Measurements from ENCODE around the gene KREMEN1. TPM values are rescaled to one million over a fixed set of nuclear protein-coding genes. Genes with fewer than 3 reads are reported as not detected.
A peak's percentile ranks its signal among the peaks of the same experiment; 100 is the strongest.

The KREMEN1 gene
- polyA plus RNA-seq, 4 donors, result 1.1 to 24.6 (median 7.0) TPM

DNA sequence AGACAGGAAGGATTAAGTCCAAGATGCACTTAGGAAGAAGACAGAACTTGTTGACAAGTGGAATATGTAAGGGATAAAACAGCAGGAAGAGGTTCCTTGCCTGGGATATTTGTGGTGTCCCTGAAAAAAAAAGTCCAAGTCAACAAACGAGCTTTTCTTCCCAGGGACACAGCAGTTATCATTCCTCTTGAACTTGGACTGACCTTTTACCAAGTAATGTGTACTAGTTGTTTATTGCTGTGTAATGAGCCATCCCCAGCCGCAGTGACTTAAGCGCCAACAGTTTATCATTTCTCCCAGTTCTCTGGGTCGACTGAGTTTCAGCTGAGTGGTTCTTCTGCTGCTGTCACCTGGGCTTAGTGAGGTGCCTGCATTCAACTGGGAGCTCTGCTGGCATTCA, 37.0 kb downstream of the KREMEN1 start:
- no peaks in the 10 kb centered on the region for H3K9me3 ChIP-seq (ENCODE audit: control insufficient read depth in 2 of 2, insufficient read depth in 1 of 2, low read depth in 1 of 2, low read length in 1 of 2)
- peaks cover 0 to 19% (median 0%) of the 10 kb centered on the region in 3 donors for H3K36me3 ChIP-seq (ENCODE audit: control insufficient read depth in 3 of 3, insufficient read depth in 2 of 3, low read depth in 1 of 3, low read length in 3 of 3)
- H3K4me1 ChIP-seq (ENCODE audit: control insufficient read depth in 3 of 3, insufficient read depth in 2 of 3, low read depth in 1 of 3, low read length in 2 of 3), result peaks cover 2 to 12% (median 4%) of the 10 kb centered on the region in 3 donors
- DNase-seq (peak; percentile 63 to 69), FAIRE-seq (no peak)
- H3K27me3 ChIP-seq (ENCODE audit: control insufficient read depth in 3 of 3, insufficient read depth in 3 of 3, low read length in 3 of 3), result no peaks in the 10 kb centered on the region
- WGBS, 3 donors, result 12 to 43% (median 21%) methylated on average over 4 of the region's 4 CpGs
- H3K27ac ChIP-seq (ENCODE audit: low read depth in 1 of 3, low read length in 2 of 3), result peak overlapping the region in 2 of 3 donors; percentile 17 to 76
- no peak overlapping the region for H3K4me3 ChIP-seq (ENCODE audit: low read depth in 1 of 3, low read length in 3 of 3)

DNA sequence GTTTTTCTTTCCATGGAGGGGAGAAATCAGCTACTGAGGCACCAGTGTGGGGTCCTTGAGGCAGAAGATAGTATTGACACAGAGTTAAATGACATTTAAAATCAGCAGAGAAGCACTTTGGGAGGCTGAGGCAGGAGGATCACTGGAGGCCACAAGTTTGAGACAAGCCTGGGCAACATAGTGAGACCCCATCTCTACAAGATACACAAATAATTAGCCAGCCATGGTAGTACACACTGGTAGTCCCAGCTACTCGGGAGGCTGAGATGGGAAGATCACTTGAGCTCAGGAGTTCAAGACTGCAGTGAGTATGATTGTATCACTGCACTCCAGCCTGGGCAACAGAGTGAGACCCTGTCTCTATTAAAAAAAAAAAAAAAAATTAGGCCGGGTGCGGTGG, 38.1 kb downstream of the KREMEN1 start:
- WGBS, 3 donors, result 86 to 98% (median 93%) methylated on average over 1 to 3 of the region's 3 CpGs

DNA sequence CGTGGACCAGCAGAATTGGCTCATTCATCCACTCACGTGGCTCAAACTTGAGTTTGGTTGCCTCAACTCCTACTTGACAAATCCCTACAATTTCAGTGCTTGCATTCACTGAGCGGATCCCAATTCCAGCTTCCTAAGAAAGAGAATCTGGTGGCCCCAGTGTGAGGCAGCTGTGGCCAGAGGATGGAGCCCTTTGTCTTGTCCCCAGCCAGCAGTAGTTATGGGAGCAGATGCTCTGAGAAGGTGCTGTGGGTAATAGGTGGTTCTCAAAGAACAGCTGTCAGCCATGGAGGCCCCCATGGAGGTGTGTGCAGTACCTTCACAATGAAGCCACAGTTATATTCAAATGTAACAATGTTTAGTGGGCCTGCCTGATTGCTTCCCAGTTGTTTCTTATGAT, 39.3 kb downstream of the KREMEN1 start:
- WGBS, 3 donors, result 69 to 96% (median 77%) methylated on average over 3 of the region's 3 CpGs
- H3K27ac ChIP-seq (ENCODE audit: low read depth in 1 of 3, low read length in 2 of 3), result peak overlapping the region in 1 of 3 donors; percentile 36

More for the DNA sequence above, 38.1 kb downstream of the KREMEN1 start:
- Histone ChIP-seq H3K4me1 (ENCODE audit: control insufficient read depth in 3 of 3, insufficient read depth in 2 of 3, low read depth in 1 of 3, low read length in 2 of 3) (peaks cover 2 to 15% (median 4%) of the 10 kb centered on the region in 3 donors), H3K36me3 (ENCODE audit: control insufficient read depth in 3 of 3, insufficient read depth in 2 of 3, low read depth in 1 of 3, low read length in 3 of 3) (peaks cover 0 to 17% (median 0%) of the 10 kb centered on the region in 3 donors), H3K9me3 (ENCODE audit: control insufficient read depth in 2 of 2, insufficient read depth in 1 of 2, low read depth in 1 of 2, low read length in 1 of 2) (no peaks in the 10 kb centered on the region), H3K27me3 (ENCODE audit: control insufficient read depth in 3 of 3, insufficient read depth in 3 of 3, low read length in 3 of 3) (no peaks in the 10 kb centered on the region), H3K27ac (ENCODE audit: low read depth in 1 of 3, low read length in 2 of 3) (no peak overlapping the region), H3K4me3 (ENCODE audit: low read depth in 1 of 3, low read length in 3 of 3) (no peak overlapping the region)
- FAIRE-seq, result no peak
- DNase-seq, result no peak

DNA sequence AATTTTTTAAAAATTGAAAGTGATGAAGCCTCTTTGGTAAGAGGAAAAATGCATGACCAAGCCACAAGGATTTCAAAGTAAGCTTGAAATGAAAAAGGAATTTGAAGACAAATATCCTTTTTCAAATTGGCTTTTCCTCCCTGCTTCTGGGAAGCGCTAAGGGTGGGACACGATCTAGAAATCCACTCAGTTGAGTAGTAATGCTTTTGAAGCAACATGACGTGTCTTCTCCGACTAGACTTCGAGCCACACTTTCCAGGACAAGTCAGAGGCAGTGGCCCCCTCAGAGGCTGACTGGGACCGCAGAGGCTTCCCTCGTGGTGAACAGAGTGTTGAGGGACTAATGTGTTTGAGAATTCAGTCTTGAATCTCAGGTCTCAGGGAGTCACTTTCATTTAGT, 39.8 kb downstream of the KREMEN1 start:
- Histone ChIP-seq H3K4me3 (ENCODE audit: low read depth in 1 of 3, low read length in 3 of 3) (no peak overlapping the region), H3K27me3 (ENCODE audit: control insufficient read depth in 3 of 3, insufficient read depth in 3 of 3, low read length in 3 of 3) (no peaks in the 10 kb centered on the region), H3K4me1 (ENCODE audit: control insufficient read depth in 3 of 3, insufficient read depth in 2 of 3, low read depth in 1 of 3, low read length in 2 of 3) (peaks cover 2 to 21% (median 4%) of the 10 kb centered on the region in 3 donors), H3K27ac (ENCODE audit: low read depth in 1 of 3, low read length in 2 of 3) (peak overlapping the region in 1 of 3 donors; percentile 72), H3K9me3 (ENCODE audit: control insufficient read depth in 2 of 2, insufficient read depth in 1 of 2, low read depth in 1 of 2, low read length in 1 of 2) (no peaks in the 10 kb centered on the region), H3K36me3 (ENCODE audit: control insufficient read depth in 3 of 3, insufficient read depth in 2 of 3, low read depth in 1 of 3, low read length in 3 of 3) (peaks cover 0 to 10% (median 0%) of the 10 kb centered on the region in 3 donors)
- WGBS, 3 donors, result 71 to 87% (median 84%) methylated on average over 7 of the region's 7 CpGs
- no peak for DNase-seq
- no peak for FAIRE-seq

More for the DNA sequence above, 39.3 kb downstream of the KREMEN1 start:
- H3K4me3 ChIP-seq (ENCODE audit: low read depth in 1 of 3, low read length in 3 of 3), result no peak overlapping the region
- DNase-seq, result no peak
- H3K27me3 ChIP-seq (ENCODE audit: control insufficient read depth in 3 of 3, insufficient read depth in 3 of 3, low read length in 3 of 3), result no peaks in the 10 kb centered on the region
- no peaks in the 10 kb centered on the region for H3K9me3 ChIP-seq (ENCODE audit: control insufficient read depth in 2 of 2, insufficient read depth in 1 of 2, low read depth in 1 of 2, low read length in 1 of 2)
- H3K36me3 ChIP-seq (ENCODE audit: control insufficient read depth in 3 of 3, insufficient read depth in 2 of 3, low read depth in 1 of 3, low read length in 3 of 3), result peaks cover 0 to 13% (median 0%) of the 10 kb centered on the region in 3 donors
- FAIRE-seq, result no peak
- H3K4me1 ChIP-seq (ENCODE audit: control insufficient read depth in 3 of 3, insufficient read depth in 2 of 3, low read depth in 1 of 3, low read length in 2 of 3), result peaks cover 2 to 21% (median 4%) of the 10 kb centered on the region in 3 donors

DNA sequence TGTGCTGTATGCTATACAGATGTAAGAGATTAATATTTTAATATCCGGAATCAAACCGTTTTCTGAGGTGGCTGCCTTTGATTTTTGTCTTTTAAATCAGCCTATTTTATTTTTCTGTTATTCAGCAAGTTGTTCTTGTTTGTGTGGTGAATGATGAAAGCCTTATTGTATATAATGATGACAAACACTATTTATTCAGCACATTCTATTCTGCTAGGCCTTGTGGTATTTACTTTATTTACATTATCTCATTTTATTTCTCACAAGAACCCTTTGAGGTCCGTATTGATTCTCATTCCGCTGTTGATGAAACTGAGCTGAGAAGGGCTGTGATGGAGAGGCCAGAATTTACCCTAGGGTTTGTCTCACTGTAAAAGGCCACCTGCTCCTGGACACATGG, 40.5 kb downstream of the KREMEN1 start:
- Histone ChIP-seq H3K4me1 (ENCODE audit: control insufficient read depth in 3 of 3, insufficient read depth in 2 of 3, low read depth in 1 of 3, low read length in 2 of 3) (peaks cover 2 to 21% (median 4%) of the 10 kb centered on the region in 3 donors), H3K36me3 (ENCODE audit: control insufficient read depth in 3 of 3, insufficient read depth in 2 of 3, low read depth in 1 of 3, low read length in 3 of 3) (peaks cover 0 to 12% (median 0%) of the 10 kb centered on the region in 3 donors), H3K27me3 (ENCODE audit: control insufficient read depth in 3 of 3, insufficient read depth in 3 of 3, low read length in 3 of 3) (no peaks in the 10 kb centered on the region), H3K4me3 (ENCODE audit: low read depth in 1 of 3, low read length in 3 of 3) (no peak overlapping the region), H3K27ac (ENCODE audit: low read depth in 1 of 3, low read length in 2 of 3) (peak overlapping the region in 2 of 3 donors; percentile 15 to 72), H3K9me3 (ENCODE audit: control insufficient read depth in 2 of 2, insufficient read depth in 1 of 2, low read depth in 1 of 2, low read length in 1 of 2) (peaks cover 0 to 4% of the 10 kb centered on the region in 2 donors)
- WGBS, 3 donors, result 73 to 86% (median 81%) methylated on average over 4 of the region's 4 CpGs
- DNase-seq (no peak), FAIRE-seq (no peak)

GRCh38 chr22:29114392-29114791, 41.6 kb downstream of the KREMEN1 start:
- WGBS, 3 donors, result 69 to 100% (median 100%) methylated on average over 3 to 4 of the region's 4 CpGs
- FAIRE-seq (no peak), DNase-seq (no peak)
- peaks cover 0 to 9% (median 0%) of the 10 kb centered on the region in 3 donors for H3K36me3 ChIP-seq (ENCODE audit: control insufficient read depth in 3 of 3, insufficient read depth in 2 of 3, low read depth in 1 of 3, low read length in 3 of 3)
- H3K27me3 ChIP-seq (ENCODE audit: control insufficient read depth in 3 of 3, insufficient read depth in 3 of 3, low read length in 3 of 3), result no peaks in the 10 kb centered on the region
- H3K27ac ChIP-seq (ENCODE audit: low read depth in 1 of 3, low read length in 2 of 3), result no peak overlapping the region
- H3K9me3 ChIP-seq (ENCODE audit: control insufficient read depth in 2 of 2, insufficient read depth in 1 of 2, low read depth in 1 of 2, low read length in 1 of 2), result peaks cover 0 to 4% of the 10 kb centered on the region in 2 donors
- H3K4me3 ChIP-seq (ENCODE audit: low read depth in 1 of 3, low read length in 3 of 3), result no peak overlapping the region
- H3K4me1 ChIP-seq (ENCODE audit: control insufficient read depth in 3 of 3, insufficient read depth in 2 of 3, low read depth in 1 of 3, low read length in 2 of 3), result peaks cover 2 to 19% (median 2%) of the 10 kb centered on the region in 3 donors

DNA sequence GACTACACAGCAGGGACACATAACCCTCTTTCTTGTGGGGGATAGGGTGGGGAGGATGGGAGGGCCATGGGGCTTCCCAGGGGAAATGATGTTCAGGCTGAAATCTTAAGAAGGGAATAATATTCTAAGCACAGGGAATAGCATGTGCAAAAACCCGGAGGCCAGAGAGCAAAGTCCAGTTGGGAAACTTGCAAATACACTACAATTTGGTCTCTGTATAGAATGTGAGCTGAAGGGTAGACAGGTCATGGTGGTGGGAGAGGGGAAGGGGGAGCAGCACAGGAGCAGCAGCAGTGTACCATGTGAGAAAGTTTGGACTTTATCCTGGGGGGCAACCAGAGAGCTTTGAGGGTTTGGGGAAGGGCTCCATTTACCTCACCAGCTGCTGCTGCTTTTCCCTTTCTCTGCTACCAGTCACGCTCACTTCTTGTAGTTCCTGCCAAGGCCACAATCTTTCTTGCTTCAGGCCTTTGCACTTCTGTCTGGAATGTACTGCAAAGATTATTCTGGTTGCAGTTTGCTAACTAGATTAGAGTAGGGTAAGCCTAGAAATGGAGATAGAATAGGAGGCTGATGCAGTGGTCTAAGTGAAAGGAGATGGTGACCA, 43.0 kb downstream of the KREMEN1 start:
- Histone ChIP-seq H3K27me3 (ENCODE audit: control insufficient read depth in 3 of 3, insufficient read depth in 3 of 3, low read length in 3 of 3) (no peaks in the 10 kb centered on the region), H3K4me3 (ENCODE audit: low read depth in 1 of 3, low read length in 3 of 3) (no peak overlapping the region), H3K9me3 (ENCODE audit: control insufficient read depth in 2 of 2, insufficient read depth in 1 of 2, low read depth in 1 of 2, low read length in 1 of 2) (peaks cover 0 to 8% of the 10 kb centered on the region in 2 donors), H3K36me3 (ENCODE audit: control insufficient read depth in 3 of 3, insufficient read depth in 2 of 3, low read depth in 1 of 3, low read length in 3 of 3) (peaks cover 0 to 10% (median 0%) of the 10 kb centered on the region in 3 donors), H3K27ac (ENCODE audit: low read depth in 1 of 3, low read length in 2 of 3) (peak overlapping the region in 2 of 3 donors; percentile 7 to 47), H3K4me1 (ENCODE audit: control insufficient read depth in 3 of 3, insufficient read depth in 2 of 3, low read depth in 1 of 3, low read length in 2 of 3) (peaks cover 0 to 9% (median 0%) of the 10 kb centered on the region in 3 donors)
- 31 to 51% (median 51%) methylated on average over 2 of the region's 2 CpGs for WGBS, 3 donors
- FAIRE-seq (no peak), DNase-seq (peak in 1 of 2 donors; percentile 42)

DNA sequence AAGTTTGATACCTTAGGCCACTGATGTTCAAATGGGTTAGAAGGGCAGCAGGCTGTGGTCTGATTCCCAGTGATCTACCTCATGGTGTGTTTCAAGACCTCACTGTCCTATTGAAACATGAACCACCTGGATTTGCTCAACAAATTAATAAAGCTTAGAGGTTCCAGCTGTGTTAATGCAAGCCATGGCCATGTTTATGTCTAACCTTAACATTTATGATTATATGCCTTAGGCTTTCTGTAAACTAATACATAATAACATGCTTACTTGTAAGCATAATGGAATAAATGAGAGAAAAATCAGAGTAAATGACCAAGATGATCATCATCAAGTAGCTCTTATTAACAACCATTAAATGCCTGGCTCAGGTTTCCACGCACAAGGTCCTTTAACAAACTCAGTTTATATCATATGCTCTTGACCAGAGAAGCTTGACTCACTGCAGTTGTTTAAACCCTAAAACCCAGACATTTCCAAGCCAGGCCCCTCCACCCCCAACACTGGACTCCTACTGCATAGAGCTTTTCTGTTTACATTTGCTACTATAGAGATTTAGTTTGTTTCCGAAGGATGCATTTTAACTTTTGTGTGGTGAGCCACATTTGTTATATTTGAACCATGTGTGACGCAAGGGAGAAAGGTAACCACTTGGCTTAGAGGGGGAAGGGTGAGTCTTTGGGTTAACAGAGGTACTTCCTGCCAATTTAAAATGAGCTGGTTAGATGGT, 43.7 kb downstream of the KREMEN1 start:
- no peak for FAIRE-seq
- 70 to 91% (median 88%) methylated on average over 3 of the region's 3 CpGs for WGBS, 3 donors
- peaks cover 0 to 9% (median 0%) of the 10 kb centered on the region in 3 donors for H3K4me1 ChIP-seq (ENCODE audit: control insufficient read depth in 3 of 3, insufficient read depth in 2 of 3, low read depth in 1 of 3, low read length in 2 of 3)
- peaks cover 0 to 8% of the 10 kb centered on the region in 2 donors for H3K9me3 ChIP-seq (ENCODE audit: control insufficient read depth in 2 of 2, insufficient read depth in 1 of 2, low read depth in 1 of 2, low read length in 1 of 2)
- H3K27ac ChIP-seq (ENCODE audit: low read depth in 1 of 3, low read length in 2 of 3), result peak overlapping the region in 2 of 3 donors; percentile 7 to 47
- peak in 1 of 2 donors; percentile 32 for DNase-seq
- no peaks in the 10 kb centered on the region for H3K27me3 ChIP-seq (ENCODE audit: control insufficient read depth in 3 of 3, insufficient read depth in 3 of 3, low read length in 3 of 3)
- H3K4me3 ChIP-seq (ENCODE audit: low read depth in 1 of 3, low read length in 3 of 3), result no peak overlapping the region
- H3K36me3 ChIP-seq (ENCODE audit: control insufficient read depth in 3 of 3, insufficient read depth in 2 of 3, low read depth in 1 of 3, low read length in 3 of 3), result peaks cover 0 to 10% (median 0%) of the 10 kb centered on the region in 3 donors

Data from small intestine (tissue), 7 donors.